BLaER1 treated with 17β-estradiol and CSF1 and Interleukin-3, amounts not matched to agents 10 nM and 100 nM (cell line): ENCODE measurements around the gene PDXK.
"Not testable (repeated sequence)": the region's sequence is repeated elsewhere in the genome, so short reads cannot be mapped to it uniquely, and the experiment has no call there.

Source experiments
- H3K27ac ChIP-seq, 11 experiments: shearing (Covaris generic); formaldehyde crosslinking; 2 replicates each; pipeline ENCODE4 v1.8.1; 2022
- H3K27me3 ChIP-seq, 11 experiments: shearing (Covaris generic); formaldehyde crosslinking; 2 replicates each; pipeline ENCODE4 v1.8.1; 2022
- H3K36me3 ChIP-seq, 11 experiments: shearing (Covaris generic); formaldehyde crosslinking; 2 replicates each; pipeline ENCODE4 v1.8.1; 2022
- H3K4me1 ChIP-seq, 10 experiments: shearing (Covaris generic); formaldehyde crosslinking; 2 replicates each; pipeline ENCODE4 v1.8.1; 2022
- H3K4me2 ChIP-seq, 11 experiments: shearing (Covaris generic); formaldehyde crosslinking; 2 replicates each; pipeline ENCODE4 v1.8.1; 2022
- H3K4me3 ChIP-seq, 10 experiments: shearing (Covaris generic); formaldehyde crosslinking; 2 replicates each; pipeline ENCODE4 v1.8.1; 2022
- H3K9ac ChIP-seq, 11 experiments: shearing (Covaris generic); formaldehyde crosslinking; 2 replicates each; pipeline ENCODE4 v1.8.1; 2022
- H3K9me3 ChIP-seq, 11 experiments: shearing (Covaris generic); formaldehyde crosslinking; replicated peaks in 1 of 11; 2 replicates each; pipeline ENCODE4 v1.8.1; 2022
- H4K20me1 ChIP-seq, 11 experiments: shearing (Covaris generic); formaldehyde crosslinking; 2 replicates each; pipeline ENCODE4 v1.8.1; 2022
- Cebpa-rat ChIP-seq, 11 experiments: shearing (Covaris generic); IDR thresholded peaks; 2 replicates each; pipeline ENCODE4 v1.8.1; 2022

The PDXK gene

GRCh38 chr21:43718872-43719747 lies at the start of gene PDXK:
Gene PDXK (plus strand): TSS chr21:43719129. CDS start chr21:43719295, 166 bp downstream.
- no peak for TF ChIP-seq Cebpa-rat (IDR thresholded peaks at IDR 0.05)
- H3K27ac ChIP-seq: peak within 1 kb of the TSS; percentile 71 to 90 (median 86)

DNA sequence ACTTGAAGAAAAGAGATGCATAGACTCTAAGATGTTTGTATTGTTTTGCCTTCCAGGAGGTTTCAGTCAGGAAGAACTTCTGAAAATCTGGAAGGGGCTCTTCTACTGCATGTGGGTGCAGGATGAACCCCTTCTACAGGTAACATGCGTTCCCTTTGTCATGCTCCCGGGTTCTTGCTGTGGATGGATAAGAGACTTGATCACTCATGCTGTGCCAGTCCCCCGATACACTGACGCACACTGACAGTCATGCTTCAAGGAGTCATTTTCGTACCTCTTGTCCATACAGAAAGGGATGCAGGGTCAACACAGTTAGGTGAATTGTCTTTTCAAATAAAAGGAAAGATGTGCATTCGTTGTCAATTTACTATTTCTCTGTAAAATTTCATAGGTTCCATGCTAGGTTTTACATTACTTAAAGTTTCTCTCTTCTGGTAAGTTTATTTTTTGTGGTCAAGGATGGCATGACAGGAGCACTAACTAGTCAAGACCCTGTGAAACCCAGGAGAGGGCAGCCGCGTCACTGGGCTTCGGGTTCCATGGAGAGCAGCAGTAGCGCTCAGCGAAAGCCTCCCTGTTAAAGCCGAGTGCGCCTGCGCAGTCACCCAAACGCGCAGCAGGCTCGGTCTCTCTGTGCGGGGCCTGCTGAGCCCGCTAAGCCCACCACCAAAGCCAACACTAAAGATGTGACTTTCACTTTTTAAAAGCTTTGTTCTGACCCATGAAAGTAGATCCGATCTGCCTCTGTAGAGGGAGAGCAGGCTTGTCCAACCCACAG lies 48.9 kb upstream of the PDXK start:
- peaks cover 0 to 15% (median 12%) of the 10 kb centered on the region in 11 experiments; a peak in 16 of 22 replicates for H3K9me3 ChIP-seq
- H3K9ac ChIP-seq: no peak overlapping the region
- peaks cover 13 to 42% (median 38%) of the 10 kb centered on the region in 10 experiments for H3K4me1 ChIP-seq
- peaks cover 63 to 91% (median 80%) of the 10 kb centered on the region in 11 experiments for H3K36me3 ChIP-seq
- H4K20me1 ChIP-seq: peaks cover 17 to 100% (median 80%) of the 10 kb centered on the region in 11 experiments; a peak in 21 of 22 replicates
- no peak overlapping the region for H3K4me3 ChIP-seq
- H3K27me3 ChIP-seq: no peaks in the 10 kb centered on the region
- no peak overlapping the region for H3K4me2 ChIP-seq
- H3K27ac ChIP-seq: no peak overlapping the region
- TF ChIP-seq Cebpa-rat (IDR thresholded peaks at IDR 0.05): no peak

More at GRCh38 chr21:43718872-43719747, at the start of gene PDXK:
- Histone ChIP-seq H3K9ac (peak within 1 kb of the TSS; percentile 82 to 93 (median 90)), H3K4me1 (peaks cover 56 to 74% (median 71%) of the 10 kb centered on the region in 10 experiments), H3K4me3 (peak within 1 kb of the TSS; percentile 74 to 100 (median 96)), H3K36me3 (peaks cover 0 to 34% (median 14%) of the 10 kb centered on the region in 11 experiments; a peak in 20 of 22 replicates), H4K20me1 (peaks cover 33 to 56% (median 44%) of the 10 kb centered on the region in 11 experiments), H3K27me3 (peaks cover 7 to 42% (median 20%) of the 10 kb centered on the region in 11 experiments; a peak in 18 of 22 replicates), H3K4me2 (peak within 1 kb of the TSS; percentile 87 to 100 (median 99)), H3K9me3 (no peaks in the 10 kb centered on the region)

- H4K20me1 ChIP-seq: peaks cover 0 to 98% (median 69%) of the 10 kb centered on the region in 11 experiments; a peak in 17 of 22 replicates
- no peak for TF ChIP-seq Cebpa-rat (IDR thresholded peaks at IDR 0.05)
These were observed 43.1 kb upstream of the PDXK start for GRCh38 chr21:43675871-43676270.

DNA sequence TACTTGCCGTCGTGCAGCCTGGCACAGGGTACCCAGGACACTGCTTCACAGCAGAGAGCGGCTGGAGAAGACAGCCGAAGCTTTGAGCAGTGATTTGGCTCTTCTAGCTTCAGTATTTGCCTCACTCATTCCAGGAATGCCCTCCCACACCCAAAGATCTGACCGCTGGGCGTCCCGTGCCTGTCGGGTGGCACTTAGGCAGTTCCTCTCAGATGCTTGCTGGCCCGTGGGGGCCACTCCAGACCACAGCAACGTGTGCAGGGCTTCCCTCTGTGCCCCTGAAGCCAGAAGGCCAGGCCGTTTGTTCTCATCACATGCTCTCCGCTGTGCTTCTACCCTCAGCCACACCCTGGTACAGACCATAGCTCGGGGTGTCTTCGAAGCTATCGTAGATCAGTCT lies 42.5 kb upstream of the PDXK start:
- Histone ChIP-seq H3K27me3 (no peaks in the 10 kb centered on the region), H3K9ac (no peak overlapping the region), H3K27ac (no peak overlapping the region), H3K4me2 (no peak overlapping the region), H3K36me3 (peaks cover 95 to 100% (median 99%) of the 10 kb centered on the region in 11 experiments), H3K4me1 (no peaks in the 10 kb centered on the region), H3K4me3 (no peak overlapping the region), H3K9me3 (no peaks in the 10 kb centered on the region), H4K20me1 (peaks cover 0 to 98% (median 64%) of the 10 kb centered on the region in 11 experiments; a peak in 17 of 22 replicates)
- TF ChIP-seq Cebpa-rat (IDR thresholded peaks at IDR 0.05): no peak

More at GRCh38 chr21:43675871-43676270, 43.1 kb upstream of the PDXK start:
- no peak overlapping the region for H3K9ac ChIP-seq
- H3K36me3 ChIP-seq: peaks cover 95 to 100% (median 99%) of the 10 kb centered on the region in 11 experiments
- H3K4me3 ChIP-seq: no peak overlapping the region
- H3K4me2 ChIP-seq: no peak overlapping the region
- no peaks in the 10 kb centered on the region for H3K27me3 ChIP-seq
- H3K9me3 ChIP-seq: no peaks in the 10 kb centered on the region
- no peaks in the 10 kb centered on the region for H3K4me1 ChIP-seq
- no peak overlapping the region for H3K27ac ChIP-seq

GRCh38 chr21:43679951-43680350 lies 39.0 kb upstream of the PDXK start:
- H3K36me3 ChIP-seq: peaks cover 92 to 100% (median 99%) of the 10 kb centered on the region in 11 experiments

DNA sequence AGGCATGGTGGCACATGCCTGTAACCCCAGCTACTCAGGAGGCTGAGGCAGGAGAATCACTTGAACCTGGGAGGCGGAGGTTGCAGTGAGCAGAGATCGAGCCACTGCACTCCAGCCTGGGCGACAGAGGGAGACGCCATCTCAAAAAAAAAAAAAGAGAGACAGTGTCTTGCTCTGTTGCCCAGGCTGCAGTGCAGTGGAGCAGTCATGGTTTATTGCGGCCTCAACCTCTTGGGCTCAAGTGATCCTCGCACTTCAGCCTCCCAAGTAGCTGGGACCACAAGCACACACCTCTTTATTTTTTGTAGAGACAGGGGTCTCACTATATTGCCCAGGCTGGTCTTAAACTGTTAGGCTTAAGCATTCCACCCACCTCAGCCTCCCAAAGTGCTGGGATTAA lies 38.5 kb upstream of the PDXK start:
- H3K4me2 ChIP-seq, H3K9ac ChIP-seq, H3K4me3 ChIP-seq, H3K9me3 ChIP-seq, H3K27me3 ChIP-seq, H3K27ac ChIP-seq: not testable (repeated sequence)
- peaks cover 92 to 100% (median 99%) of the 10 kb centered on the region in 11 experiments for H3K36me3 ChIP-seq
- H3K4me1 ChIP-seq: peaks cover 0 to 25% (median 3%) of the 10 kb centered on the region in 10 experiments; a peak in 10 of 20 replicates
- peaks cover 0 to 79% (median 54%) of the 10 kb centered on the region in 11 experiments; a peak in 17 of 22 replicates for H4K20me1 ChIP-seq

More at GRCh38 chr21:43679951-43680350, 39.0 kb upstream of the PDXK start:
- Histone ChIP-seq H3K27ac (no peak overlapping the region), H4K20me1 (peaks cover 0 to 81% (median 53%) of the 10 kb centered on the region in 11 experiments; a peak in 16 of 22 replicates), H3K27me3 (no peaks in the 10 kb centered on the region), H3K4me3 (no peak overlapping the region), H3K4me1 (peaks cover 0 to 20% (median 3%) of the 10 kb centered on the region in 10 experiments; a peak in 10 of 20 replicates), H3K4me2 (no peak overlapping the region), H3K9me3 (no peaks in the 10 kb centered on the region), H3K9ac (no peak overlapping the region)
- no peak for TF ChIP-seq Cebpa-rat (IDR thresholded peaks at IDR 0.05)

- Histone ChIP-seq H3K9ac (no peak overlapping the region), H3K27ac (no peak overlapping the region), H3K4me1 (peaks cover under 1 to 31% (median 9%) of the 10 kb centered on the region in 10 experiments; a peak in 17 of 20 replicates), H3K4me2 (no peak overlapping the region), H3K4me3 (no peak overlapping the region), H4K20me1 (peaks cover 0 to 79% (median 52%) of the 10 kb centered on the region in 11 experiments; a peak in 15 of 22 replicates), H3K9me3 (no peaks in the 10 kb centered on the region), H3K27me3 (no peaks in the 10 kb centered on the region), H3K36me3 (peaks cover 92 to 100% (median 99%) of the 10 kb centered on the region in 11 experiments)
- TF ChIP-seq Cebpa-rat (IDR thresholded peaks at IDR 0.05): no peak
These were observed 37.3 kb upstream of the PDXK start for GRCh38 chr21:43681650-43682049.

DNA sequence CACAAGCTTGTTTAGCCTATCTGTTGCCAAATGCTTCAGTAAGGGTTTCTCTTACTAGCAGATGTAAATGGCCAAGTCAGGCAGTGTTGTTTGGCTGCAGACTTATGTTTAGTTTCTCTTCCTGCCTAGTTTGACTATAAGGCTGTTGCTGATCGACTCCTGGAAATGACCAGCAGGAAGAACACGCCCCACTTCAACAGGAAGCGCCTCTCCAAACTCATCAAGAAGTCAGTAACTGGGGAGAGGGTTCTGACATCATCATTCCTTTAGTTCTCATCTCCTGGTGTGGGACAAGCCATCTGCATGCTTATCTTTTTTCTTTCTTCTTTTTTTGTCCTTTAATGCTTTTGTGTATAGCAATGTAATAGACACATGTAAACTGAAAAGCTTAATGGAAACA lies 34.5 kb upstream of the PDXK start:
- no peak overlapping the region for H3K9ac ChIP-seq
- no peak for TF ChIP-seq Cebpa-rat (IDR thresholded peaks at IDR 0.05)
- H3K4me3 ChIP-seq: no peak overlapping the region
- H3K36me3 ChIP-seq: peaks cover 80 to 100% (median 99%) of the 10 kb centered on the region in 11 experiments
- H3K9me3 ChIP-seq: no peaks in the 10 kb centered on the region
- H3K4me2 ChIP-seq: peak overlapping the region in 5 of 11 experiments; percentile 16 to 72 (median 37); a peak in 8 of 22 replicates
- peaks cover 0 to 80% (median 56%) of the 10 kb centered on the region in 11 experiments; a peak in 18 of 22 replicates for H4K20me1 ChIP-seq
- peaks cover 19 to 56% (median 31%) of the 10 kb centered on the region in 10 experiments for H3K4me1 ChIP-seq
- no peaks in the 10 kb centered on the region for H3K27me3 ChIP-seq
- H3K27ac ChIP-seq: peak overlapping the region in 3 of 11 experiments; percentile 15 to 37 (median 27); a peak in 5 of 22 replicates
